ENCODE measurements around the gene BANK1. TPM values are rescaled to one million over a fixed set of nuclear protein-coding genes. Genes with fewer than 3 reads are reported as not detected.

The BANK1 gene
- total RNA-seq, 4 donors from 2014 or later, result 0.34 to 2.1 (median 0.89) TPM

DNA sequence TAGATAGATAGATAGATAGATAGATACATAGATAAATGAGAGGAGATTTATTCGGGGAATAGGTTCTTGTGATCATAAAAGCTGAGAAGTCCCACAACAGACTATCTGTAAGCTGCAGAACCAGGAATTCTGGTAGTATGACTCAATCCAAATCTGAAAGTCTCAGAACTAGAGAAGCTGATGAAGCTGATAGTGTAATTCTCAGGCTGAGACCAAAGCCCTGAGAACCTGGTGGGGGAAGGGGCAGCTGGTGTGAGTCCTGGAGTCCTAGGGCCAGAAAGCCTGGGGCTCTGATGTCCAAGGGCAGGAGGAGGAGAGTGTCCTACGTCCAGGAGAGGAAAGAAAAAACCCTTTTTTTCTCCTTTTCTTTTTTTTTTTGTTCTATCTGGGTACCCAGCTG, 8.0 kb upstream of the BANK1 start:
- WGBS, result 57% methylated on average over 2 of the region's 2 CpGs
- TF ChIP-seq POLR2A (IDR thresholded peaks at IDR 0.05) (no peak), EP300 (IDR thresholded peaks at IDR 0.05) (no peak), POLR2AphosphoS5 (IDR thresholded peaks at IDR 0.05) (no peak)
- TF ChIP-seq, protein P1, sequence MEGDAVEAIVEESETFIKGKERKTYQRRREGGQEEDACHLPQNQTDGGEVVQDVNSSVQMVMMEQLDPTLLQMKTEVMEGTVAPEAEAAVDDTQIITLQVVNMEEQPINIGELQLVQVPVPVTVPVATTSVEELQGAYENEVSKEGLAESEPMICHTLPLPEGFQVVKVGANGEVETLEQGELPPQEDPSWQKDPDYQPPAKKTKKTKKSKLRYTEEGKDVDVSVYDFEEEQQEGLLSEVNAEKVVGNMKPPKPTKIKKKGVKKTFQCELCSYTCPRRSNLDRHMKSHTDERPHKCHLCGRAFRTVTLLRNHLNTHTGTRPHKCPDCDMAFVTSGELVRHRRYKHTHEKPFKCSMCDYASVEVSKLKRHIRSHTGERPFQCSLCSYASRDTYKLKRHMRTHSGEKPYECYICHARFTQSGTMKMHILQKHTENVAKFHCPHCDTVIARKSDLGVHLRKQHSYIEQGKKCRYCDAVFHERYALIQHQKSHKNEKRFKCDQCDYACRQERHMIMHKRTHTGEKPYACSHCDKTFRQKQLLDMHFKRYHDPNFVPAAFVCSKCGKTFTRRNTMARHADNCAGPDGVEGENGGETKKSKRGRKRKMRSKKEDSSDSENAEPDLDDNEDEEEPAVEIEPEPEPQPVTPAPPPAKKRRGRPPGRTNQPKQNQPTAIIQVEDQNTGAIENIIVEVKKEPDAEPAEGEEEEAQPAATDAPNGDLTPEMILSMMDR (IDR thresholded peaks at IDR 0.05), result no peak
- Histone ChIP-seq H3K27ac (no peak overlapping the region), H3K4me1 (no peaks in the 10 kb centered on the region), H3K9me3 (no peaks in the 10 kb centered on the region), H3K36me3 (no peaks in the 10 kb centered on the region), H3K27me3 (no peaks in the 10 kb centered on the region), H3K4me3 (no peak overlapping the region)
- DNase-seq (ENCODE audit: low spot score in 2 of 2), result no peak

DNA sequence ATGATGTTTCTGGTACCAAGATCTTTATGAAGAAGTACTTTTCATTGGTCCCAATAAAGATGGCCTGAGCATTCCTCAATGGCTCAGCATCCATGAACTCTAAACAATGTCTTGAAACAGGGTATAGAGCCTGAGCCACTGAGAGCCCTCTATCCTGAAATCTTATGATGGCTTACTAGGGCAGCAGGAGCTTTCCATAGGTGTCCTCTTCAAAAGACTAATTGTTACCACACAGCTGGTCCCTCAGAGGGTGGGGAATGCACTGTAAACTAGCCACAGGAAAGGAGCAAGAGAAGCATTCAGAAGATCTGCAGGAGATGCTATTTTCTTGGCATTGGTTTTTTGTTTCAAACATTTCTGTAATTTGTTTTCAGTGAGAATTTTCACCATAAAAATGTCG, 5.6 kb upstream of the BANK1 start:
- H3K27me3 ChIP-seq, result no peaks in the 10 kb centered on the region
- H3K36me3 ChIP-seq, result no peaks in the 10 kb centered on the region
- H3K4me3 ChIP-seq, result no peak overlapping the region
- WGBS, result 87% methylated on average over 1 of the region's 1 CpG
- TF ChIP-seq EP300 (IDR thresholded peaks at IDR 0.05), result no peak
- TF ChIP-seq POLR2A (IDR thresholded peaks at IDR 0.05), result no peak
- no peak for TF ChIP-seq POLR2AphosphoS5 (IDR thresholded peaks at IDR 0.05)
- TF ChIP-seq, protein P1 (IDR thresholded peaks at IDR 0.05), result no peak
- H3K27ac ChIP-seq, result no peak overlapping the region
- H3K4me1 ChIP-seq, result no peaks in the 10 kb centered on the region
- no peak for DNase-seq (ENCODE audit: low spot score in 2 of 2)
- H3K9me3 ChIP-seq, result no peaks in the 10 kb centered on the region

DNA sequence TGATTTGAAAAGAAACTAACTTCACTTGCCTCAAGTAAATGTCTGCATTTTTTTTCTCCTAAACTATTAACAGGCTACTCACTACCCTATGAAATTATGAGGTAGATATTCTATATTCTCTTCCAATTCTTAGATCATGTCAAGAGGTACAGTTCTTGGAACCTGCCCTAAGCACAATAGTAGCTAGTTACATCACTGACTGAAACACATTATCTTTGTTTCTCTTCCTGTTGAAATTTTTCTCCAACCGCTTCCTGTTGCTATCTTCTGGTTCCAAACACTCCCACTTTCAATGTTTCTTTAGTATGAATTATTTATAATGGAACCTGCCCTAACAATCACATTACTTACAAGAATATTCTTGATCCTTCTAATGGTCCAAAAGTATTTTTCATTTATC, 5.0 kb upstream of the BANK1 start:
- H3K27me3 ChIP-seq, result no peaks in the 10 kb centered on the region
- no peak overlapping the region for H3K27ac ChIP-seq
- TF ChIP-seq, protein P1 (IDR thresholded peaks at IDR 0.05), result no peak
- TF ChIP-seq POLR2A (IDR thresholded peaks at IDR 0.05) (no peak), EP300 (IDR thresholded peaks at IDR 0.05) (no peak), POLR2AphosphoS5 (IDR thresholded peaks at IDR 0.05) (no peak)
- H3K36me3 ChIP-seq, result no peaks in the 10 kb centered on the region
- H3K9me3 ChIP-seq, result no peaks in the 10 kb centered on the region
- no peak for DNase-seq (ENCODE audit: low spot score in 2 of 2)
- 81% methylated on average over 1 of the region's 1 CpG for WGBS
- no peak overlapping the region for H3K4me3 ChIP-seq
- peaks cover 3% of the 10 kb centered on the region for H3K4me1 ChIP-seq

DNA sequence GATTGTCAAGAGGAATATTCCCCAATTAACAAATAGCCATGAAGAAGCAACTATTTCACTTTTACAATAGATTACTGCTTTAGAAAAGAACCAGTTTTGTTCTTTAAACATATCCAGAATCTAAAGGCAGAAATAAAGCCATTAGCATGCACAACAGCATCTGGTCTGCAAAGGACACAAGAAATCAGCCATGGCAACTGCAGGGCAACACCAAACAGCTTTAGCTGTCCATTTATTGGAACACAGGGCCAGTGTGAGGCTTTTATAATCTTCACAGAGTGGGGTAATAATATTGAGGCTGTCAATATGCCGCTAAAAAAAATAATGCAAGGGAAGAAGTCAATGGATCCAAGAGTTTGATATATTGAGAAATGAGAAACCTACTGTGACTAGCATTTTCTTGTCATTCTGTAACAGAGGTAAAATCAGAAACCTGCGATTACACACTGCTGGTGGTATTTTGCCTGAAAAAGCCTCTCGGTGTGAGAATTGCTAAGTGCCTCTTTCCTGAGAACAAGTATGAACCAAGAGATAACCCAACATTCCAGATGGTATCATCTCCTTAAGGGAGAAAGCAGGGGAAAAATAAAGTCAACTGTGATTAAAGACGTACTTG, 2.7 kb upstream of the BANK1 start:
- peaks cover 8% of the 10 kb centered on the region for H3K4me1 ChIP-seq
- no peak overlapping the region for H3K27ac ChIP-seq
- 84% methylated on average over 4 of the region's 4 CpGs for WGBS
- TF ChIP-seq, protein P1 (IDR thresholded peaks at IDR 0.05), result no peak
- no peak for TF ChIP-seq POLR2A (IDR thresholded peaks at IDR 0.05)
- no peak for TF ChIP-seq POLR2AphosphoS5 (IDR thresholded peaks at IDR 0.05)
- TF ChIP-seq EP300 (IDR thresholded peaks at IDR 0.05), result no peak
- no peaks in the 10 kb centered on the region for H3K9me3 ChIP-seq
- no peaks in the 10 kb centered on the region for H3K27me3 ChIP-seq
- H3K4me3 ChIP-seq, result no peak overlapping the region
- H3K36me3 ChIP-seq, result no peaks in the 10 kb centered on the region
- no peak for DNase-seq (ENCODE audit: low spot score in 2 of 2)

DNA sequence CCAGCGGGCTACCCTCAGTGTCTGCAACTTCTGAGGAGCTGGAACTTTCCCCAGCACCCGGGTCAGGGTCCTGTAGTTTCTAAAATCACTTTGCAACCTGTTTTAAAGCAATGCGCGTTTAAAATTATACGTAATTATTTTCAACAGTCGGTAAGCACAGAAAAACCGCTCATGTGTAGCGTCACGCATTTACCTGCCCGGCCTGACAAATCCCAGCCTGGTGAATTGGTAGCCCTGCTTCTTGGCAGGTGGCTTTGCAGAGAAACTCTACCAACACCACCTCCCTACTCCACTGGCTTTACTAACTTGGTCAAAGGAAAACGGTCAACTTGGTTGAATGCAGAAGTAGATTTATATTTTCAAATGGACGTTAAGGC, 640 bp downstream of the BANK1 start:
- 41% methylated on average over 12 of the region's 12 CpGs for WGBS
- H3K4me1 ChIP-seq, result peaks cover 8% of the 10 kb centered on the region

More for the DNA sequence above, 640 bp downstream of the BANK1 start:
- Histone ChIP-seq H3K4me3 (peak overlapping the region; percentile 63), H3K27ac (no peak overlapping the region), H3K36me3 (no peaks in the 10 kb centered on the region), H3K9me3 (no peaks in the 10 kb centered on the region), H3K27me3 (no peaks in the 10 kb centered on the region)
- TF ChIP-seq POLR2A (IDR thresholded peaks at IDR 0.05), result no peak
- TF ChIP-seq, protein P1 (IDR thresholded peaks at IDR 0.05), result no peak
- TF ChIP-seq POLR2AphosphoS5 (IDR thresholded peaks at IDR 0.05), result no peak
- TF ChIP-seq EP300 (IDR thresholded peaks at IDR 0.05), result no peak
- no peak for DNase-seq (ENCODE audit: low spot score in 2 of 2)
